Gastroesophageal sphincter (tissue), 3 donors: ENCODE data around the gene RBPJ.

Experiments used
- CTCF ChIP-seq, 4 experiments: fragments of 200-600 bp in 2 of 4; fragments of 450-650 bp in 2 of 4; sonication (generic) in 1 of 4; IDR thresholded peaks; one replicate each; pipeline ENCODE4 v1.5.1; 2017 to 2019; ENCODE audit warnings: antibody characterized with exemption in 4 of 4, mild to moderate bottlenecking in 2 of 4, moderate library complexity in 2 of 4
- EP300 ChIP-seq: sonication (generic); formaldehyde crosslinking; IDR thresholded peaks from one replicate; pipeline ENCODE4 v1.6.1; 2017; ENCODE audit warnings: antibody characterized with exemption, mild to moderate bottlenecking
- POLR2AphosphoS5 ChIP-seq: sonication (generic); formaldehyde crosslinking; IDR thresholded peaks from one replicate; pipeline ENCODE4 v1.6.1; 2017; ENCODE audit warnings: antibody characterized with exemption

- TF ChIP-seq CTCF (IDR thresholded peaks at IDR 0.05): no peak
- no peak for TF ChIP-seq POLR2AphosphoS5
- no peak for TF ChIP-seq EP300
Observed at GRCh38 chr4:26463386-26463785, 142.6 kb downstream of the RBPJ start.
